Measurements from ENCODE around the gene SLC9A5. TPM values are rescaled to one million over a fixed set of nuclear protein-coding genes. Genes with fewer than 3 reads are reported as not detected.

SLC9A5 gene
- total RNA-seq, 1 donor from 2014 or later = 2.8 TPM

DNA sequence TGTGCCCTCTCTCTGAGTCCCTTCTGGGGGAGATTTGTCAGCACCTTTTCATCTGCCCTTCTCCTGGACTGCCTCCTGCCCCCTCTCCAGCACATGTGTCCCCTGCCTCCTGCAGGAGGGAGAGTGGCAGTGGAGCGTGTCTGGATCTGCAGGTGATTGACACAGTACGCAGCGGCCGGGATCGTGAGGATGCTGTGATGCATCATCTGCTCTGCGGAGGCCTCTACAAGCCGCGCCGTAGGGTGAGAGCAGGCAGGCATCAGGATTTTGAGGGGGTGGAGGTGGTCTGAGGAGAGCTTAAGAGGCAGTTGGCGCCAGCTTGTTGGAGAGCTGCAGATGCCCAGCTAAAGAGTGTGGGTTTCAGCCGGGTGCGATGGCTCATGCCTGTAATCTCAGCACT, 10.9 kb downstream of the SLC9A5 start:
- H3K4me1 ChIP-seq = no peaks in the 10 kb centered on the region
- peak; percentile 37 for DNase-seq
- no peaks in the 10 kb centered on the region for H3K27me3 ChIP-seq (ENCODE audit: low read depth)
- H3K4me3 ChIP-seq = no peak overlapping the region
- H3K9me3 ChIP-seq = no peaks in the 10 kb centered on the region
- no peak overlapping the region for H3K27ac ChIP-seq
- no peak for ATAC-seq
- intact Hi-C loops (cut with DNase I) = no loop called here
- no peaks in the 10 kb centered on the region for H3K36me3 ChIP-seq
- TF ChIP-seq, protein P1, sequence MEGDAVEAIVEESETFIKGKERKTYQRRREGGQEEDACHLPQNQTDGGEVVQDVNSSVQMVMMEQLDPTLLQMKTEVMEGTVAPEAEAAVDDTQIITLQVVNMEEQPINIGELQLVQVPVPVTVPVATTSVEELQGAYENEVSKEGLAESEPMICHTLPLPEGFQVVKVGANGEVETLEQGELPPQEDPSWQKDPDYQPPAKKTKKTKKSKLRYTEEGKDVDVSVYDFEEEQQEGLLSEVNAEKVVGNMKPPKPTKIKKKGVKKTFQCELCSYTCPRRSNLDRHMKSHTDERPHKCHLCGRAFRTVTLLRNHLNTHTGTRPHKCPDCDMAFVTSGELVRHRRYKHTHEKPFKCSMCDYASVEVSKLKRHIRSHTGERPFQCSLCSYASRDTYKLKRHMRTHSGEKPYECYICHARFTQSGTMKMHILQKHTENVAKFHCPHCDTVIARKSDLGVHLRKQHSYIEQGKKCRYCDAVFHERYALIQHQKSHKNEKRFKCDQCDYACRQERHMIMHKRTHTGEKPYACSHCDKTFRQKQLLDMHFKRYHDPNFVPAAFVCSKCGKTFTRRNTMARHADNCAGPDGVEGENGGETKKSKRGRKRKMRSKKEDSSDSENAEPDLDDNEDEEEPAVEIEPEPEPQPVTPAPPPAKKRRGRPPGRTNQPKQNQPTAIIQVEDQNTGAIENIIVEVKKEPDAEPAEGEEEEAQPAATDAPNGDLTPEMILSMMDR (IDR thresholded peaks at IDR 0.05) = no peak

DNA sequence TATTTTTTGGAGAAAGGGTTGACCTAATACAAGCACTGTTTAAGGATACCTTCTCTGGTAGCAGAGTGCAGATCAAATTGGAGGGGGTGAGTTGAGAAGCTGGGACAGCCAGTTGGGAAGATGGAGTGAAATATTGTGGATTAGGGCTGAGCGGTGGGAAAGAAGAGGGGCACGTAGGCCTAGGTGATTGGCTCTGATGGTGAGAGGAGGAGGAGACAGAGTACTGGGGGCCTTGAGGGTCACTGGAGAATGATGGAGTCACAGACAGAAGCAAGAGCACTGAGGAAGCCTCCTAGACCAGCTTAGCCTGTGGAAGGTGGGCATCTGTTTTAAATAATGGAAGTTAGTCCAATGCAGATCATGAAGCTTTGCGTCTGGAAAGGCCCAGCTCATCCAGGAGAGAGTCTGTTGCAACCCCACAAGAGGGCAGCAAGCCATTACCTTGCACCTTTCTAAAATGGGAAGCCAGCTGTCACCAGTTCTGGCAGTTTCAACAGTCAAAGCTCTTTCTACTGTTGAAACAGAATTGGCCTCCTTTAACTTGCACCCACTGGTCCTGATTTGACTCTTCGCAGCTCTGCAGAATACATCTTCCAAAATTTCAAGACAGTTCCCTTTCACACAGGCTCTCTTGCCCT, 11.8 kb downstream of the SLC9A5 start:
- peak; percentile 47 to 65 for ATAC-seq
- TF ChIP-seq, protein P1 (IDR thresholded peaks at IDR 0.05) = peak; percentile 44

DNA sequence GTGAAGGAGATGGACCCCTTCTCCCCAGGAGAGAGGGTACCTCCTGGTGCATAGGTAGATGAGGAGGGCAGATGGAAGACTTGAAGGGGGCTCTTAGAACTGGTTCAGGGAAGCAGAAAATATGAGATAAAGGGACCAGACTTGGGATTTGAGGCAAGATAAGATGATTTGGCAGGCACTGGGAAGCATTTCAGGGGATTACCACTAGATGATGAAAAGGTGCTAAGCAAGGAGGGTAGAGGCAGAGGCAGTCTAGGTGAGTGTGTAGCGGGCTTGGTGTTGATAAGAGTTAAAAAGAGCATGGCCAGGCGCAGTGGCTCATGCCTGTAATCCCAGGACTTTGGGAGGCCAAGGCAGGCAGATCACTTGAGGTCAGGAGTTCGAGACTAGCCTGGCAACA, 14.4 kb downstream of the SLC9A5 start:
- Histone ChIP-seq H3K27ac (no peak overlapping the region), H3K36me3 (no peaks in the 10 kb centered on the region), H3K4me1 (no peaks in the 10 kb centered on the region), H3K9me3 (no peaks in the 10 kb centered on the region), H3K27me3 (ENCODE audit: low read depth) (no peaks in the 10 kb centered on the region), H3K4me3 (no peak overlapping the region)
- ATAC-seq (no peak), DNase-seq (no peak)
- intact Hi-C loops (cut with DNase I) = no loop called here
- TF ChIP-seq, protein P1 (IDR thresholded peaks at IDR 0.05) = no peak

More for the DNA sequence above, 11.8 kb downstream of the SLC9A5 start:
- Histone ChIP-seq H3K9me3 (no peaks in the 10 kb centered on the region), H3K27ac (no peak overlapping the region), H3K27me3 (ENCODE audit: low read depth) (no peaks in the 10 kb centered on the region), H3K4me3 (no peak overlapping the region), H3K4me1 (no peaks in the 10 kb centered on the region), H3K36me3 (no peaks in the 10 kb centered on the region)
- intact Hi-C loops (cut with DNase I) = no loop called here
- DNase-seq = peak; percentile 30

DNA sequence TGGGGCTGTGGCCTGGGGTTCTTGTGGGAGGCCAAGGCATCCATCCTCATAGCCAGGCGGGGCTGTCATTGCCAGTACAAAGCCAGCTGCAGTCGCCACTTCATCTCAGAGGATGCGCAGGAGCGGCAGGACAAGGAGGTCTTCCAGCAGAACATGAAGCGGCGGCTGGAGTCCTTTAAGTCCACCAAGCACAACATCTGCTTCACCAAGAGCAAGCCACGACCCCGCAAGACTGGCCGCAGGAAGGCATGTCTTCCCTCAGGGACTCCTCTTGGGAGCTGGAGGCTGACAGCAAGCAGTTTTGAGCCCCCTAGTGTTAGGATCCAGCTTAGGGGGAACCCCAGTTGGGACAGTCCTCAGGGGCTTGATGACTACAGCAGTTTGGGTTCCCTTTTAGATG, 15.5 kb downstream of the SLC9A5 start:
- ATAC-seq (no peak), DNase-seq (peak; percentile 36)
- intact Hi-C loops (cut with DNase I) = no loop called here
- no peaks in the 10 kb centered on the region for H3K36me3 ChIP-seq
- no peaks in the 10 kb centered on the region for H3K27me3 ChIP-seq (ENCODE audit: low read depth)
- H3K4me1 ChIP-seq = no peaks in the 10 kb centered on the region
- TF ChIP-seq, protein P1 (IDR thresholded peaks at IDR 0.05) = no peak
- H3K27ac ChIP-seq = no peak overlapping the region
- no peaks in the 10 kb centered on the region for H3K9me3 ChIP-seq
- H3K4me3 ChIP-seq = no peak overlapping the region

DNA sequence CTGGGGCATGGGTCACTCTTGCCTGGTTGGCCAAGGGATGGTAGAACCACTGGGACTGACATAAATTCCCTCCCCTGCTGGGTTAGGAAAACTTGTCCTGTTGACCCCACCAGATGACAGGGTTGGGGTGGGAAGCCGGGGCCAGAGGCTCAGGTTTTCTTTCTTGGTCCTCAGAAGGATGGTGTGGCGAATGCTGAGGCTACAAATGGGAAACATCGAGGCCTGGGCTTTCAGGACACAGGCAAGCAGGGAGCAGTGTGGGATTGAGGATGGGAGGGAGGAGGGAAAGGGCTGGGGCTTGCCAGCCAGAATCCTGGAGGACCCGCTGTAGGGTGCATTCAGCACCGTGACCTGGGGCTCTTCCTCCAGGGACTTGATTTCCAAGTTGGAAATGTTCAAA, 16.1 kb downstream of the SLC9A5 start:
- no peaks in the 10 kb centered on the region for H3K4me1 ChIP-seq
- H3K27me3 ChIP-seq (ENCODE audit: low read depth) = no peaks in the 10 kb centered on the region
- TF ChIP-seq, protein P1 (IDR thresholded peaks at IDR 0.05) = no peak
- peak; percentile 16 for DNase-seq
- no peak for ATAC-seq
- intact Hi-C loops (cut with DNase I) = no loop called here
- H3K9me3 ChIP-seq = no peaks in the 10 kb centered on the region
- H3K4me3 ChIP-seq = no peak overlapping the region
- no peaks in the 10 kb centered on the region for H3K36me3 ChIP-seq
- no peak overlapping the region for H3K27ac ChIP-seq

Measured in lower lobe of right lung (tissue), 2 donors.